Measurements from ENCODE around the gene CTBP2.

DNA sequence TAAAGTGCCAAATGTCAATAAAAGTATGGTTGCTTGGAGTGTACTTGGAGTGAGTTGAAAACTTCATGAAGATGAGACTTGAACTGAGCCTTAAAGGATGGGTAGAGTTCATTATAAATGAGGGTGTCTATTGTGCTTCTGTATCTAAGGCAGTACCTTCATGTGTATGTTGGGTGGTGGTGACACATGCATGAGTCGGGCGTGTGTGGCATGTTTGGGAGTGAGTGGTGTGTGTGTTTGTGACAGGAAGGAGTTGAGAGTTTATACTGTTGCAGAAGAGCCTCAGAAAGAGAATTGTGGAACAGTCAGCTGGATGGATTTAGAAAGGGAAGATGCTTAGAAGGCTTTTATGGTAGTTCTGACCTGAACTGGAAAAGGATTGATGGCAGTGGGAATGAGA, 224.4 kb downstream of the CTBP2 start:
- TF ChIP-seq POLR2A (IDR thresholded peaks at IDR 0.05; ENCODE audit: low read depth) (no peak), POLR2AphosphoS5 (IDR thresholded peaks at IDR 0.05) (no peak), EP300 (IDR thresholded peaks at IDR 0.05) (no peak)
- TF ChIP-seq, protein P1, sequence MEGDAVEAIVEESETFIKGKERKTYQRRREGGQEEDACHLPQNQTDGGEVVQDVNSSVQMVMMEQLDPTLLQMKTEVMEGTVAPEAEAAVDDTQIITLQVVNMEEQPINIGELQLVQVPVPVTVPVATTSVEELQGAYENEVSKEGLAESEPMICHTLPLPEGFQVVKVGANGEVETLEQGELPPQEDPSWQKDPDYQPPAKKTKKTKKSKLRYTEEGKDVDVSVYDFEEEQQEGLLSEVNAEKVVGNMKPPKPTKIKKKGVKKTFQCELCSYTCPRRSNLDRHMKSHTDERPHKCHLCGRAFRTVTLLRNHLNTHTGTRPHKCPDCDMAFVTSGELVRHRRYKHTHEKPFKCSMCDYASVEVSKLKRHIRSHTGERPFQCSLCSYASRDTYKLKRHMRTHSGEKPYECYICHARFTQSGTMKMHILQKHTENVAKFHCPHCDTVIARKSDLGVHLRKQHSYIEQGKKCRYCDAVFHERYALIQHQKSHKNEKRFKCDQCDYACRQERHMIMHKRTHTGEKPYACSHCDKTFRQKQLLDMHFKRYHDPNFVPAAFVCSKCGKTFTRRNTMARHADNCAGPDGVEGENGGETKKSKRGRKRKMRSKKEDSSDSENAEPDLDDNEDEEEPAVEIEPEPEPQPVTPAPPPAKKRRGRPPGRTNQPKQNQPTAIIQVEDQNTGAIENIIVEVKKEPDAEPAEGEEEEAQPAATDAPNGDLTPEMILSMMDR (IDR thresholded peaks at IDR 0.05): no peak
